ENCODE data around the gene HCN2. TPM values are rescaled to one million over a fixed set of nuclear protein-coding genes. Genes with fewer than 3 reads are reported as not detected.
A peak's percentile ranks its signal among the peaks of the same experiment; 100 is the strongest.

Gene HCN2
- total RNA-seq, 6 donors from 2014 or later: 0.46 to 0.47 (median 0.46) TPM; not detected in 3

- no peaks in the 10 kb centered on the region for H3K27me3 ChIP-seq
- no peaks in the 10 kb centered on the region for H3K9me3 ChIP-seq
- H3K27ac ChIP-seq: no peak overlapping the region
- H3K4me1 ChIP-seq: peaks cover 32 to 48% (median 33%) of the 10 kb centered on the region in 4 donors
- no peak overlapping the region for H3K4me3 ChIP-seq
- ATAC-seq (ENCODE audit: low FRiP score in 2 of 2) (no peak), DNase-seq (peak in 1 of 2 donors; percentile 85)
- WGBS, 2 donors: 89 to 96% methylated on average over 48 to 58 of the region's 66 CpGs
- peaks cover 14 to 46% (median 39%) of the 10 kb centered on the region in 4 donors for H3K36me3 ChIP-seq
- TF ChIP-seq POLR2A (IDR thresholded peaks at IDR 0.05) (no peak), EP300 (IDR thresholded peaks at IDR 0.05) (no peak)
These were observed 12.0 kb upstream of the HCN2 start for GRCh38 chr19:577439-578392.

GRCh38 chr19:579111-579841 lies 10.4 kb upstream of the HCN2 start:
- ATAC-seq (ENCODE audit: low FRiP score in 2 of 2) (no peak), DNase-seq (peak in 1 of 2 donors; percentile 78)
- TF ChIP-seq POLR2A (IDR thresholded peaks at IDR 0.05): no peak
- TF ChIP-seq CTCF (IDR thresholded peaks at IDR 0.05): no peak
- TF ChIP-seq POLR2AphosphoS5 (IDR thresholded peaks at IDR 0.05): no peak
- no peak for TF ChIP-seq EP300 (IDR thresholded peaks at IDR 0.05)
- H3K27me3 ChIP-seq: no peaks in the 10 kb centered on the region
- no peak overlapping the region for H3K27ac ChIP-seq
- no peaks in the 10 kb centered on the region for H3K9me3 ChIP-seq
- 91 to 93% methylated on average over 36 to 43 of the region's 46 CpGs for WGBS, 2 donors
- H3K4me3 ChIP-seq: no peak overlapping the region
- H3K36me3 ChIP-seq: peaks cover 14 to 57% (median 48%) of the 10 kb centered on the region in 4 donors
- H3K4me1 ChIP-seq: peaks cover 20 to 40% (median 21%) of the 10 kb centered on the region in 4 donors

GRCh38 chr19:579842-580155 lies 9.9 kb upstream of the HCN2 start:
- no peaks in the 10 kb centered on the region for H3K27me3 ChIP-seq
- ATAC-seq (ENCODE audit: low FRiP score in 2 of 2) (no peak), DNase-seq (peak in 1 of 2 donors; percentile 59)

GRCh38 chr19:580274-580835 lies 9.3 kb upstream of the HCN2 start:
- no peaks in the 10 kb centered on the region for H3K9me3 ChIP-seq
- no peak for ATAC-seq (ENCODE audit: low FRiP score in 2 of 2)
- TF ChIP-seq CTCF (IDR thresholded peaks at IDR 0.05): no peak
- no peak for TF ChIP-seq POLR2A (IDR thresholded peaks at IDR 0.05)
- no peak for TF ChIP-seq EP300 (IDR thresholded peaks at IDR 0.05)
- TF ChIP-seq POLR2AphosphoS5 (IDR thresholded peaks at IDR 0.05): no peak
- H3K27ac ChIP-seq: no peak overlapping the region
- peak in 1 of 2 donors; percentile 75 for DNase-seq
- H3K36me3 ChIP-seq: peaks cover 14 to 57% (median 48%) of the 10 kb centered on the region in 4 donors
- H3K27me3 ChIP-seq: no peaks in the 10 kb centered on the region
- H3K4me1 ChIP-seq: peaks cover 9 to 31% (median 11%) of the 10 kb centered on the region in 4 donors
- WGBS, 2 donors: 84 to 98% methylated on average over 12 to 20 of the region's 22 CpGs
- no peak overlapping the region for H3K4me3 ChIP-seq

More at GRCh38 chr19:579842-580155, 9.9 kb upstream of the HCN2 start:
- TF ChIP-seq EP300 (IDR thresholded peaks at IDR 0.05): no peak
- TF ChIP-seq POLR2A (IDR thresholded peaks at IDR 0.05): no peak
- no peak for TF ChIP-seq POLR2AphosphoS5 (IDR thresholded peaks at IDR 0.05)
- no peak for TF ChIP-seq CTCF (IDR thresholded peaks at IDR 0.05)
- Histone ChIP-seq H3K9me3 (no peaks in the 10 kb centered on the region), H3K27ac (no peak overlapping the region), H3K36me3 (peaks cover 14 to 57% (median 48%) of the 10 kb centered on the region in 4 donors), H3K4me3 (no peak overlapping the region), H3K4me1 (peaks cover 15 to 37% (median 16%) of the 10 kb centered on the region in 4 donors)
- 94 to 96% methylated on average over 6 to 8 of the region's 11 CpGs for WGBS, 2 donors

Data from upper lobe of left lung (tissue), 6 donors.